GM10266 (cell line): ENCODE data around the gene P3H4.

Source experiments
- DNase-seq: peaks from one replicate; pipeline ENCODE4 v3.0.0; 2012; ENCODE audit errors: extremely low spot score
- TF ChIP-seq, protein P1 (sequence below): IDR thresholded peaks from 2 replicates; pipeline ENCODE4 v1.5.1; 2012; ENCODE audit warnings: mild to moderate bottlenecking, low read depth; ENCODE audit not compliant: control insufficient read depth, insufficient read depth; ENCODE audit errors: missing control alignments

The P3H4 gene

DNA sequence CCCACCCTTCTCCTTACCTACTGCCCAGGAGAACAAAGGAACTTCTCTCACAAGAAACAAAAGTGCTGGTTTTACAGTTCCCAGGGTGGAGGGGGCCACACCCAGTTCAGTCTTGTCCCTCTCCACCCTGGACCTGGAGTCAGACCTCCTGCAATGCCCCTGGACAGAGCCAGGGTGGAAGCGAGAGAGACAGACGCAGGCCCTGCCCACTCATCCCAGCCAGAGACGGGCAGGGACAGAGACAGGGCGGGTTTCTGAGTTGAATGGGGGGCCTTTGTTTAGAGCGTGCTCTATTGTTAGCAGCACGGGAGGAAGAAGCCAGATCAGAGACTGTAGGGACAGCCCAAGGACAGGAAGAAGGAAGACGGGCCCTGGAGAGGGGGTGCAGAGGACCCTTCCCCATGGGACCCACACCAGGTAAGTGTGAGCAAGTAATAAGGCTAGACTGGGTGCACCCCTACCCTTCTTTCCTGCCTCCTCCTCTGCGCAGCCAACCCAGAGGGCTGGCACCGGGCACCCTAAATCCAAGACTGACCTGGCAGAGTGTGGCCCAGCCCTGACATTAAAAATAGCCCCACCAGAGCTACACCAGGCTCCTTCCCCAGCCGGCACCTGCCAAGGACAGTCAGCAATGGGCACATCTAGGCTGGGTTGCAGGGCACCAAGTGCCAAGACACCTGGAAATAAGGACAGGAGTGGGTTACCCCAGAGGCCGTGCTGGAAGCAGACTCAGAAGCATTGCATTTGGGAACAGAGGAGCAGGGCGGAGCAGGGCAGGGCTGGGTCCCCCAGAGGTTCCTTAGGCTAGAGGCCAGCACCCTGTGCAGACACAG, 36.1 kb downstream of the P3H4 start:
- TF ChIP-seq, protein P1, sequence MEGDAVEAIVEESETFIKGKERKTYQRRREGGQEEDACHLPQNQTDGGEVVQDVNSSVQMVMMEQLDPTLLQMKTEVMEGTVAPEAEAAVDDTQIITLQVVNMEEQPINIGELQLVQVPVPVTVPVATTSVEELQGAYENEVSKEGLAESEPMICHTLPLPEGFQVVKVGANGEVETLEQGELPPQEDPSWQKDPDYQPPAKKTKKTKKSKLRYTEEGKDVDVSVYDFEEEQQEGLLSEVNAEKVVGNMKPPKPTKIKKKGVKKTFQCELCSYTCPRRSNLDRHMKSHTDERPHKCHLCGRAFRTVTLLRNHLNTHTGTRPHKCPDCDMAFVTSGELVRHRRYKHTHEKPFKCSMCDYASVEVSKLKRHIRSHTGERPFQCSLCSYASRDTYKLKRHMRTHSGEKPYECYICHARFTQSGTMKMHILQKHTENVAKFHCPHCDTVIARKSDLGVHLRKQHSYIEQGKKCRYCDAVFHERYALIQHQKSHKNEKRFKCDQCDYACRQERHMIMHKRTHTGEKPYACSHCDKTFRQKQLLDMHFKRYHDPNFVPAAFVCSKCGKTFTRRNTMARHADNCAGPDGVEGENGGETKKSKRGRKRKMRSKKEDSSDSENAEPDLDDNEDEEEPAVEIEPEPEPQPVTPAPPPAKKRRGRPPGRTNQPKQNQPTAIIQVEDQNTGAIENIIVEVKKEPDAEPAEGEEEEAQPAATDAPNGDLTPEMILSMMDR, result no peak
- DNase-seq, result no peak

DNA sequence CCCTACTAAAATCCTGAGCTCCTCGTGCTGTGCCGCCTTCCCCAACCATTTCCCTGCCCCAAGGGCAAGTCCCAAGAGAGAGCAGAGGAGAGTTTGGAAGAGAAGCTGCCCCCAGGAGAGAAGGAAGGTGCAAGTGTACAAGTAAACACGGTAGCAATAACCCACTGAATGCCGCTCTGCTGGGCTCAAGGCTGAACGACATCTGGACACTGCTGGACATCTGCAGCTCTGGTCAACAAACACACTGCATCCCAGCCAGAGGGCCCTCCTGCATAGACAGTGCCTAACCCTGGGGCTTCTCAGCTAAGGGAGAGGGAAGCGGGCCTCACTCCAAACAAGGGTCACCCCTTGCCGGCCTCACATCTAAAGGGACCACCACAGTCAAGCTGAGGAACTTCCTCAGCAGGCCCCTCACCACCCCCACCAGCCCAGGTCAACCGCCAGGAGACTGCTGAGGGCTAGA, 38.0 kb downstream of the P3H4 start:
- TF ChIP-seq, protein P1, result no peak
- no peak for DNase-seq

DNA sequence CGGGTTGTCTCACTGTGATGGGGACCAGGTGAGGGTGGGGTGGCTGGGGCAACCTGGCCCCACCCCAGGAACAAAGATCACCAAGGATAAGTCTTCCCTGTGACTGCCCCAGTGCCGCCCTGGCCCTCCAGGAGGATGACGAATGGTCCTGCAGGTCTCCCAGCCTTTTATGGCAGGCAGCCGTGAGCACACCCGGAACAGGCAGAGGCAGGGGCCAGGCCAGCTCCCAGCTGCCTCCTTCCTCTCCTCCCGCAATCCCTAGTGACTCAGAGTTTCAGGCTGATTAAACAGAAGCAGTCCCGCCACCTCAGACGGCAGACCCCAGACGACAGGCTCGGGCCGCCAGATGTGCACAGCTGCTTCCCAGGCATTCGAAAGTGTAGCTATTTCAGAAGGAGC, 38.6 kb downstream of the P3H4 start:
- DNase-seq, result no peak
- TF ChIP-seq, protein P1, result no peak

DNA sequence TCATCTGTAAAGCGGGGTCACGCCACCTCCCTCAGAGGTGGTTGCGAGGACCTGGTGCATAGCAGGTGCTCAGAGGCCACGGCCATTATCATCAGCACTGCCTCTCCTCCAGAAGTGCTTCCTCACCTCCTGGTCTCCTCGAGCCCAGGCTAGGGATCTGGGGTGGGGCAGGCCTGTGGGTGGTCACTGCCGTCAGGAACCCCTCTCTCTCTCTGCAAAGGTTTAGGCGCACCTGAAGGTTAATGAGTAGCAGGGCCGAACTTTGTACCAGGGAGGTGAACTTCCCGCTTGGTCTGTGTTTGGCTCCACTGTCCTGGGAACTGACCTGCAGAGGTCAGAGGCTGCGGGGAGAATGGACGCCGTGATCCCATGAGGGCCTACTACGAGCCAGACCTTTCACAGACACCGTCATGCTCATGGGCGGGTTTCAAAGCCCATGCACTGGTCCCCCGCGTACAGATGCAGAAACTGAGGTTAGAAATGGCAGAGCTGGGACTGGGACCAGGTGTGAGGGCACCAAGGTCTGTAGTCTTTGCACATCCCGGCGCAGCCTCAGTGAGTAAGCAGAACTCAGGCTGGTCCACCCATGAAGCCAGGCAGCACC, 39.1 kb downstream of the P3H4 start:
- TF ChIP-seq, protein P1, result no peak
- DNase-seq, result no peak

DNA sequence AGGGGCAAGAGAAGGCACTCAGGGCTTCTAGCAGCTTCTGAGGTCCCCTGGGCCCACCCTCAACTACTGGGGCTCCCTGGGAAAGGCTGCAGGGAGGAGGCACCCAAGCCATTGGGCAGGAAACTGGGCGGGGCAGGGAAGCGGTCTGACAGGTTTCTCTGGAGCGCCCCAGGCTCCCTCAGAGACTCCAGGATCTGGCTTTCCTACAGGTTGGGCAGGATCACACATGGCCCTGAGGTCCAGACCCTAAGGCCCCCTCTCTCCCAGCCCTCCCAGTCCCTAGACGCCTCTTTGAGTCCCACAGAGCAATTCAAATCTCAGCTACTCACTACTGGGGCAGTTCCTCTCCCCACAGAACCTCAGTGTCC, 39.5 kb downstream of the P3H4 start:
- TF ChIP-seq, protein P1, result no peak

DNA sequence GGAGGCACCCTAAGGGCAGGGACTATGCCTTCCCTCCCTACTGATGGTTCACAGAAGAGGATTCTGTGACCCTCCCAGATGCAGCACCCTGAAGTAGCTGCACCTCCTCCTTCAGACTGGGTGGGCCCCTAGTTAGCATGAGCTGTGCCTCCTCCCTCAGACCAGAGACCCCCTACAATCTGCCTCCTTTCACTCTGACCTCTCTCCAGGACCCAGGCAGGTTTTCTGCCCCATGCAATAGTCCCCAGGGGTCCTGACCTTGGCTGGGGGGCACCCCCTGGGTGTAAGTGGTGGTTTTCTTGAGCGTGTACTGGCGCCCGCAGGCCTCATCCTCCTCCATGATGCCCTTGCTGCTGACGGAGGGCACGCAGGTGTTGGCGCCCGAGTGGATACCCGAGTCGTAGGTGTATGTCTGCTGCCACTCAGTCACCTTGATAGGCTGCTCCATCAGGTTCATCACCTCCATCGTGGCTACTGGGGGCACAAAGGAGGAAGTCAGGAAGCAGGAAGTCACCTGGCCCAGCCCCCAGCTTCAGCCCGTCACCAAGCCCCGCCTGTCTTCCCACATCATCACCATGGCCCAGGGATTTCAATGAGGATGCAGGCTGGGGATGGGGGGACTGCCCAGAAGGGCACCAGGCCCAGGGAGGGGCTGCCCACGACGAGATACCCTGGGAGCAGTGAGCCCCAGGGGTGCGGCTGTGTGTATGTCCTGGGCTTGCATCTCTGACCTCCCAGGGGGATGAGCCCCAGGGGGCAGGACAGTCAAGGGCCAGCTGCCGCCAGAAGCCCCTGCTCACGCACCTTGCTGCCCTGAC, 40.2 kb downstream of the P3H4 start:
- TF ChIP-seq, protein P1, result no peak
- no peak for DNase-seq

More for the DNA sequence above, 39.5 kb downstream of the P3H4 start:
- DNase-seq, result no peak

DNA sequence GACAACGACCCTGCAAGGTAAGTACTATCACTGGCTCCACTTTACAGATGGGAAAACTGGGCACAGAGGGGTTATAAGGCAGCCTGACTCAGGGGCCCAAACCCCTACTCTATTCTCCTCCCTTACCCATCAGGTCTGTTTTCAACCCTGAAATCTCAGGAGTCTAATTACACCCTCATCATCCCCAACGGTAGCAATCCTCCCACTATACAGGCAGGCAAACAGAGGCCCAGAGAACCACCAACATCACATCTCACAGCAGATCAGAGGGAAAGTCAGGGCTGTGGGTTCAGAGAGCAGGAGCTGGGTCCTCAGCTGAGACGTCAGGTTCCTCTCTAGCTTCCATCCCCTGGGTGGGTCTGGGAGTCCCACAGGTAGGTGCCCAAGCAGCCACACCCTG, 41.8 kb downstream of the P3H4 start:
- TF ChIP-seq, protein P1, result no peak

More for the DNA sequence above, 41.8 kb downstream of the P3H4 start:
- DNase-seq, result no peak
